HG03342 (cell line): ENCODE measurements around the gene VAV2.
"Not testable (repeated sequence)": the region's sequence is repeated elsewhere in the genome, so short reads cannot be mapped to it uniquely, and the experiment has no call there.

ENCODE experiments used
- ATAC-seq: cut with Tn5 transposase; IDR thresholded peaks from one replicate; pipeline ENCODE4 v1.9.1; 2021; ENCODE audit warnings: mild to moderate bottlenecking, moderate library complexity; ENCODE audit not compliant: unreplicated experiment

Gene VAV2

GRCh38 chr9:133969681-133970580 is 22.2 kb downstream of the VAV2 start:
- no peak for ATAC-seq

GRCh38 chr9:133968966-133969617 is 23.0 kb downstream of the VAV2 start:
- ATAC-seq: no peak

- ATAC-seq: no peak
These were observed 23.7 kb downstream of the VAV2 start for GRCh38 chr9:133968428-133968827.

GRCh38 chr9:133967024-133967741 is 24.9 kb downstream of the VAV2 start:
- ATAC-seq: no peak

GRCh38 chr9:133964463-133964862 is 27.7 kb downstream of the VAV2 start:
- ATAC-seq: no peak

- ATAC-seq: no peak
These were observed 29.0 kb downstream of the VAV2 start for GRCh38 chr9:133963166-133963565.

GRCh38 chr9:133962341-133962740 is 29.8 kb downstream of the VAV2 start:
- no peak for ATAC-seq

- ATAC-seq: no peak
These were observed 30.6 kb downstream of the VAV2 start for GRCh38 chr9:133961226-133962165.

GRCh38 chr9:133960568-133961129 is 31.5 kb downstream of the VAV2 start:
- no peak for ATAC-seq

- no peak for ATAC-seq
These were observed 32.1 kb downstream of the VAV2 start for GRCh38 chr9:133959966-133960567.

GRCh38 chr9:133959171-133959570 is 33.0 kb downstream of the VAV2 start:
- peak; percentile 11 for ATAC-seq

- peak; percentile 32 for ATAC-seq
These were observed 33.4 kb downstream of the VAV2 start for GRCh38 chr9:133958756-133959155.

- ATAC-seq: not testable (repeated sequence)
These were observed 34.4 kb downstream of the VAV2 start for GRCh38 chr9:133957772-133958171.

GRCh38 chr9:133957328-133957727 is 34.8 kb downstream of the VAV2 start:
- no peak for ATAC-seq

GRCh38 chr9:133956520-133957076 is 35.5 kb downstream of the VAV2 start:
- no peak for ATAC-seq

GRCh38 chr9:133955821-133956411 is 36.2 kb downstream of the VAV2 start:
- no peak for ATAC-seq

- no peak for ATAC-seq
These were observed 37.1 kb downstream of the VAV2 start for GRCh38 chr9:133954862-133955529.

GRCh38 chr9:133953976-133954709 is 38.0 kb downstream of the VAV2 start:
- ATAC-seq: peak; percentile 32
